Activated CD4-positive, alpha-beta T cell treated with anti-CD3 and anti-CD28 coated beads for 36 hours (primary cell): Measurements from ENCODE around the gene RXRG. TPM values are rescaled to one million over a fixed set of nuclear protein-coding genes. Genes with fewer than 3 reads are reported as not detected.

Experiments used
- ATAC-seq: fragments of 200-7000 bp; cut with Tn5 transposase; one replicate; pipeline ENCODE4 v1.10.0; 2021; ENCODE audit warnings: mild to moderate bottlenecking, moderate library complexity
- CTCF ChIA-PET: fragments of 350-600 bp; sonication (Branson Sonifier 250); formaldehyde crosslinking; loops from one replicate; lab custom pipeline; 2021; ENCODE audit warnings: antibody characterized with exemption; lab: Charles Lee
- POLR2A ChIA-PET: fragments of 350-600 bp; sonication (Branson Sonifier 250); formaldehyde crosslinking; loops from one replicate; lab custom pipeline; 2021; ENCODE audit warnings: antibody characterized with exemption, inconsistent platforms; lab: Charles Lee
- DNase-seq: peaks from one replicate; pipeline ENCODE4 v3.0.0-alpha.2; 2020
- H3K27ac Mint-ChIP-seq: one replicate; pipeline ENCODE4 v1.8.0; 2021; ENCODE audit warnings: mixed read lengths
- H3K27me3 Mint-ChIP-seq: one replicate; pipeline ENCODE4 v1.8.0; 2021; ENCODE audit warnings: mixed read lengths
- H3K36me3 Mint-ChIP-seq: one replicate; pipeline ENCODE4 v1.8.0; 2021; ENCODE audit warnings: low read depth, mixed read lengths
- H3K4me1 Mint-ChIP-seq: one replicate; pipeline ENCODE4 v1.8.0; 2021; ENCODE audit warnings: mixed read lengths
- H3K4me3 Mint-ChIP-seq: one replicate; pipeline ENCODE4 v1.8.0; 2021; ENCODE audit warnings: mild to moderate bottlenecking, moderate library complexity, mixed read lengths
- H3K9me3 Mint-ChIP-seq: one replicate; pipeline ENCODE4 v1.8.0; 2021; ENCODE audit warnings: low read depth, mixed read lengths
- intact Hi-C, 2 experiments: fragments of 100-400 bp; cut with DNase I in 1 of 2; cut with micrococcal nuclease in 1 of 2; formaldehyde crosslinking; loops; one replicate each; pipeline versions ENCODE4 v1.14.2 to v1.15.1; 2022 to 2024; cut with DNase I, micrococcal nuclease
- total RNA-seq, 2 experiments: library from RNA; stranded (reverse); gene quantifications; one replicate each; pipeline ENCODE4 v1.2.3, GENCODE V29; 2021

The RXRG gene
- total RNA-seq, 2 experiments from 2014 or later, result 0.16 TPM; not detected in 1

DNA sequence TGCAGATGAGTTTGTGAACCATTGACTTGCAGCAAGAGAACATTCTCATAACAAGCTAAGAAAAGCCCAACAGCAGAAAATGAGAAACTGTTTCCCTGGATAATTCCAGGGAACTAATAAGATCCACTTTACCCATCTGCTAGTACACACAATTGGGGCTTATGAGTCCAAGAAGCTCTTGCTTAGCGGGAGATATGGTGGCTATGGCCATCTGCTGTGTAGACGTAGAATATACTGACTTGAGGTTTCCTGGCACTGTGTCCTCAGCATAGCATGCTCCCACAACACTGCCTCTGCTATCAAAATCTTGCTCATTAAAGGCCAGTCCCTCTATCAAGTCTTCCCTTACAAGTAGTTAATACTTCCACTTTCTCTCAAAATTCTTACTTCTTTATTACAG is 6.8 kb upstream of the RXRG start:
- no peak for DNase-seq
- H3K9me3 Mint-ChIP-seq, result no peaks in the 10 kb centered on the region
- no peak overlapping the region for H3K4me3 Mint-ChIP-seq
- POLR2A ChIA-PET, result no interaction called here
- peaks cover 35% of the 10 kb centered on the region for H3K27me3 Mint-ChIP-seq
- H3K27ac Mint-ChIP-seq, result no peak overlapping the region
- intact Hi-C loops, result no loop called here
- H3K4me1 Mint-ChIP-seq, result no peaks in the 10 kb centered on the region
- no peaks in the 10 kb centered on the region for H3K36me3 Mint-ChIP-seq
- CTCF ChIA-PET, result interaction anchor here (0.6 to 1.8 kb wide), 4 partner anchors 9 to 83 kb away, joined by 3 to 5 read pairs (median 4); no protein-coding TSS in a partner anchor
- no peak for ATAC-seq

DNA sequence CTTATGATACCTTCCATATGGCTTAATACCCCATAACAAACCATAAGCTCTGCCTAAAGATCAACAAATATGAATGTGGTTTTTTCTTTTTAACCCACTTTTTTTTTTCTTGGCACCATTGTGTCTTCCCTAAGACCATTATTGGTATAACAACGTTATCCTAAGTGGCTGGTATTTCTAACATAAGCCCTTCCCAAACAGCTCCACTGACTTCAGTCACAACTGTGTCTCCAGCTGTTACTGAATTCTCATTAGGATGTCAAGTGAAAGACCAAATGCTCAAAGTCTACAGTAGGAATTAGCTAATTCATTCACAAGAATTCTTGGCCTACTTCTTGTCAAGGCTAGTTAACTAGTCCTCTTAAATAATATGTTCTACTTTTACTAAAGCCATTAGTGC is 4.2 kb upstream of the RXRG start:
- ATAC-seq (no peak), DNase-seq (no peak)
- intact Hi-C loops, result no loop called here
- H3K4me1 Mint-ChIP-seq, result no peaks in the 10 kb centered on the region
- no peaks in the 10 kb centered on the region for H3K36me3 Mint-ChIP-seq
- no peaks in the 10 kb centered on the region for H3K9me3 Mint-ChIP-seq
- ChIA-PET POLR2A (no interaction called here), CTCF (interaction anchor here (0.8 kb wide), 1 partner anchor 25 kb away, joined by 4 read pairs; no protein-coding TSS in a partner anchor)
- H3K27me3 Mint-ChIP-seq, result peaks cover 27% of the 10 kb centered on the region
- H3K4me3 Mint-ChIP-seq, result no peak overlapping the region
- H3K27ac Mint-ChIP-seq, result no peak overlapping the region

DNA sequence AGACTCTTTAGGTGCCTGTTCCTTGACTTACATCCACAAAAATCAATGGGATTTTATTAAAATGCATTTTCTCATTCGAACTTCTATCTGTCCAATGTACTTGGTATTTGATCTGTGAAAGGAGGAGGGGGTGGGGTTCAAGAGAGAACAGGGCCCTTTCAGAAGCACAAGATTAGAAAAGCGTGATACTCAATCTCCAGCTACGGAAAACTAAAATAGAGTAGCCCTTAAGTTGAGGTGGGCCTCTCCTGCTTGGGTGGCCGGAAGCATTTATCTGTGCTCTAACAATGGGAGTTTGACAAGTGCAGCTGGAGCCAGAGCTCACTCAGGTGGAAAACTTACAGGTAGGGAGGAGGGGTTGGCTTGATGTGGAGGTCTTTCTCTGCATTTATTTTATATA is 462 bp upstream of the RXRG start:
- CTCF ChIA-PET, result interaction anchor here (0.5 to 0.8 kb wide), 2 partner anchors 45 to 222 kb away, joined by 3 read pairs; no protein-coding TSS in a partner anchor
- H3K9me3 Mint-ChIP-seq, result no peaks in the 10 kb centered on the region
- intact Hi-C loops, result no loop called here

DNA sequence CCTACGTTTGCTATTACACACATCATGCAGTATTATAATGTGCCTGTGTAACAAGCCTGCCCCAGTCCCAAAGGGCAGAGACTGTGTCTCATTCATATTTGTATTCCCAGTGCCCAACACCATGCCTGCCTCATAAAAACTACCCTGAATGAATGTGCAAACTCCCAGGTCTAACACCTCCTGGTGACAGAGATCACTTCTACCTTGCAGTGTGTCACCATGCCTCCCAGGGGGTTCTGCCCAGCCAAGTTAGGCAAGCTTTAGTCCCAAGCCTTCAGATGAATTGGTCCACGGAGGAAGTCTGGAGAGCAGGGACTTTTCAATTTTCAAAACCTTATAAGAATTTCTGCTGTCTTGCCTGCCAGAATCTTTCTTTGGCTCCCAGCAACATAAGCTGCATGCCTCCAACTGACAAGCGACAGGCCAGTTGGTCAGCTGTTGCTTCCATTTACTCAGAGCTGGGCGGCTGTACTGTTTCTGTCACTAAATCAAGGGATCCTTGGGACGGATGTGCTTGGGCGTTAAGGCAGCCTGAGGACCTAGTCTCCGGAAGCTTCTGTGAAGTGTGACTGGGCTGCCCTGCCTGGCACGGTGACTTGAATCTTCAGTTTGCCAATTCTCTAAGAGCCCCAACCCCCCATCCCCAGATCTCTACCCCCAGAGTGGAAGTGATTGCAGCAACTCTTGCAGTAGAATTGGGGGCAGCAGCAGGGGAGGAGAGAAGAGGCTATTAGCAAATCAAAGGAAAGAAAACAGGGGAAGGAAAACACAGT is 1.2 kb downstream of the RXRG start:
- Mint-ChIP-seq H3K4me1 (no peaks in the 10 kb centered on the region), H3K27me3 (peaks cover 27% of the 10 kb centered on the region), H3K9me3 (no peaks in the 10 kb centered on the region), H3K27ac (no peak overlapping the region), H3K4me3 (no peak overlapping the region), H3K36me3 (no peaks in the 10 kb centered on the region)
- ATAC-seq (peak; percentile 60), DNase-seq (peak; percentile 28)
- intact Hi-C loops, result no loop called here
- CTCF ChIA-PET, result interaction anchor here (0.8 kb wide), 1 partner anchor 51 kb away, joined by 3 read pairs; no protein-coding TSS in a partner anchor
- POLR2A ChIA-PET, result no interaction called here

More for the DNA sequence above, 462 bp upstream of the RXRG start:
- no peak overlapping the region for H3K4me3 Mint-ChIP-seq
- ATAC-seq (no peak), DNase-seq (no peak)
- H3K27ac Mint-ChIP-seq, result no peak overlapping the region
- peaks cover 32% of the 10 kb centered on the region for H3K27me3 Mint-ChIP-seq
- POLR2A ChIA-PET, result no interaction called here
- no peaks in the 10 kb centered on the region for H3K4me1 Mint-ChIP-seq
- H3K36me3 Mint-ChIP-seq, result no peaks in the 10 kb centered on the region

DNA sequence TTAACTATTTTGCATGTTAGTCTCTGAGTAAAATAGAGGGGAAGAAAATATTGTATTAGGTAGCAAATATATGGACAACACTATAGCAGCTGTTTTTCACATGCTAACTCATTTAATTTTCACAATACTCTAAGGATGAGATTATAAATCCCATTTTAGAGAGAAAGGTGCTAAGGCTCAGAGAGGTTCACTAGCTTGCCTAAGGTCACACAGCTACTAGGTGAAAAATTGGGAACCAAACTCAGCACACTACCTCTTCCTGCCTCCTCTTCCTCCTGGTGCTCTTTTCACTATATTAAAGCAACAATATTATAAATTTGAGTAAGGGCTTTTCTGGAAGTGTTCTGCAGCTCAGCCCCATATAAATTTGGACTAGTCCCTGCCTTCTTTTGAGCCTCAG is 2.3 kb downstream of the RXRG start:
- CTCF ChIA-PET, result interaction anchor here (1.0 kb wide), 1 partner anchor 150 kb away, joined by 3 read pairs; no protein-coding TSS in a partner anchor

DNA sequence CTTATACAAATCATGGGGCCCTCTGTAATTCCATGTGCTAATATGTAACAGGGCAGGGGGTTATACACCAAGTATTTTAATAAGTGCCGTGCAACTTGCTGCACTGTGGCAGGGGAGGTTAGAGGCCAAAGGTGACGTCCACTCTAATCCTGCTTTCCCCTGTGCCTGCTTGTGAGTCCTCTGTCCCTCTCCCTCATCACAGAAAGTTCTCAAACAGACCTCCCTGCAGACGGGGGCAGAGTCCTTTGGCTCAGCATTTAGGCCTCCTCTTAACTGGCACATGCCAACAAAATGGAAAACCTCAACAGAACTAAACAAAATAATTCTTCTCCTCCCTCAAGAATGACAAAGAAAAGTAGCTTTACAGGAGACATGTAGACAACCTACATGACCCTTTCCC is 2.9 kb downstream of the RXRG start:
- no peak for ATAC-seq
- intact Hi-C loops, result no loop called here
- Mint-ChIP-seq H3K9me3 (no peaks in the 10 kb centered on the region), H3K36me3 (no peaks in the 10 kb centered on the region), H3K4me3 (no peak overlapping the region), H3K4me1 (no peaks in the 10 kb centered on the region), H3K27ac (no peak overlapping the region), H3K27me3 (peaks cover 18% of the 10 kb centered on the region)
- DNase-seq, result no peak
- POLR2A ChIA-PET, result no interaction called here
- CTCF ChIA-PET, result interaction anchor here (0.6 kb wide), 1 partner anchor 11 kb away, joined by 3 read pairs; no protein-coding TSS in a partner anchor

More for the DNA sequence above, 2.3 kb downstream of the RXRG start:
- ATAC-seq (no peak), DNase-seq (no peak)
- POLR2A ChIA-PET, result no interaction called here
- Mint-ChIP-seq H3K27ac (no peak overlapping the region), H3K36me3 (no peaks in the 10 kb centered on the region), H3K9me3 (no peaks in the 10 kb centered on the region), H3K4me3 (no peak overlapping the region), H3K27me3 (peaks cover 21% of the 10 kb centered on the region), H3K4me1 (no peaks in the 10 kb centered on the region)
- intact Hi-C loops, result no loop called here

DNA sequence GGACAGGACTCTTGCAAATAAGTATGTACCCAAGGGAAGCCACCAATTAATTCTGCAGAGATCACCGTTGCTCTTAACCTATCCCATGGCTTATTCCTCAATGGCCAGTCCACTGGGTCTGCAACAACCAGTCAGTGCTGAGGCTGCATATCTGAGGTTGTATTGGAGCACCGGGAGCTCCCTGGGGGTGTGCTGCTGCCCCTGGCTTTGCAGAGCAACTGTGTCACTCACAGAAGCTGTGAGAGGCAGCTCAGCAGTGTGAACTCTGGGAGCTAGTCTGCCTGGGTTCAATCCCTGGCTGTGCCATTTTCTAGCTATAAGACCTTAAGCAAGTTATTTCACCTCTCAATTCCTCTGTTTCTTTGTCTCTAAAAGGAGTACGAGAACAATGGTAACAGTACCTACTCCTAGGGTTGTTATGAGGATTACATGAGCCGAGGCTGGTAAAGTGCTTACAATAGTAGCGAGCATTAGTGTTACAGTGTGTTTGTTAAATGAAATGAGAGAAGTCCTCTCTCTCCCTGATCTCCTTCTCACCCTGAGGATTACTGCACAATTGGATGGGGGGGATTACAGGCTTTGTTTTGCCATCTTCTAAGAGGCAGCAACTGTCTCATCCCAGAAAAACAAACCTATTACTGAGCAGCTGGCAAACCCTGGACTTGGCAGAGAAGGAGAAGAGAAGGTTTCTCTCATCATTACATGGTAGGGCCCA is 3.6 kb downstream of the RXRG start:
- no peak for ATAC-seq
- CTCF ChIA-PET, result interaction anchor here (1.1 kb wide), 2 partner anchors 49 to 71 kb away, joined by 3 read pairs; no protein-coding TSS in a partner anchor
- POLR2A ChIA-PET, result no interaction called here

DNA sequence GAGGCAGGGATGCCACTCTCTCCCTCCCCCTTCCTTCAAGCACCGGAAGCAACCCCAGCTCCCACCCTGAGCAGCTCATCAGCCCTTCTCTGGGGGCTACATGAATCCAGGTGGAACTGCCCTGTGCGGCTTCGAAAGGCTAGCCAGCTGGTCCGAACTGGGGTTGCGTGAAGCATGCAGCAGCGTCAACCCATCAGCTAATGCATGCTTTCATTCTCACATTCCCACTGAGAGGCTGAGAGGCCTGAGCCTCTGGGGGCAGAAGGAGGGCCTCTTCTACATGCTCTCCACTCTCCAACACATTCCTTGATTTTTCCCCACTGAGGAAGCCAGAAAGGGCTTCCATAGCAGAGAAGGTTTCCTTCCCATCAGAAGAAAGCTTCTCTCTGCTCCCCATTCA is 5.6 kb downstream of the RXRG start:
- H3K27ac Mint-ChIP-seq, result no peak overlapping the region
- no peak for ATAC-seq
- CTCF ChIA-PET, result no interaction called here

More for the DNA sequence above, 3.6 kb downstream of the RXRG start:
- Mint-ChIP-seq H3K4me1 (no peaks in the 10 kb centered on the region), H3K4me3 (no peak overlapping the region), H3K36me3 (no peaks in the 10 kb centered on the region), H3K9me3 (no peaks in the 10 kb centered on the region), H3K27ac (no peak overlapping the region), H3K27me3 (peaks cover 15% of the 10 kb centered on the region)
- no peak for DNase-seq
- intact Hi-C loops, result no loop called here

DNA sequence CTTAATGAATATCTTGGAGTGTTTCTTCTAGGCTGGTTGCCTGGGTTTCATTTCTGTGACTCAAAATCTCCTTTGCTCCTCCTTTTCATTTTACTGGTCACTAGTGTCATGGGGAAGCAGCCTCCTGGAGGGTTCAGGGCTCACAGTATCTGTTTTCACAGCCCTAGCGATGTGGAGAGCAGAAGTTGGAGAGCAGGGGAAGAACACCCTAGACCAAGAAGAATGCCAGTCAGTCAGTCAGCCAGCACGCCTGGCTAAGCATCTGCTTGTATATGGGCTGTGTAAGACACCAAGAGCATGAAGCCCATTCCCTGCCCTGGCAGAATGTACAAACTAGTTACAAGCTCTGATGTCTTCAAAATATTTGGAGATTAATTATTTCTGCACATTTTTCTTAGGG is 7.9 kb downstream of the RXRG start:
- Mint-ChIP-seq H3K27ac (no peak overlapping the region), H3K27me3 (peaks cover 14% of the 10 kb centered on the region), H3K4me1 (no peaks in the 10 kb centered on the region), H3K4me3 (no peak overlapping the region), H3K9me3 (no peaks in the 10 kb centered on the region), H3K36me3 (no peaks in the 10 kb centered on the region)
- intact Hi-C loops, result no loop called here
- ATAC-seq (no peak), DNase-seq (no peak)
- POLR2A ChIA-PET, result no interaction called here
- CTCF ChIA-PET, result no interaction called here

More for the DNA sequence above, 5.6 kb downstream of the RXRG start:
- no peak overlapping the region for H3K4me3 Mint-ChIP-seq
- H3K9me3 Mint-ChIP-seq, result no peaks in the 10 kb centered on the region
- peaks cover 17% of the 10 kb centered on the region for H3K27me3 Mint-ChIP-seq
- H3K4me1 Mint-ChIP-seq, result no peaks in the 10 kb centered on the region
- H3K36me3 Mint-ChIP-seq, result no peaks in the 10 kb centered on the region
- DNase-seq, result no peak
- intact Hi-C loops, result no loop called here
- POLR2A ChIA-PET, result no interaction called here

DNA sequence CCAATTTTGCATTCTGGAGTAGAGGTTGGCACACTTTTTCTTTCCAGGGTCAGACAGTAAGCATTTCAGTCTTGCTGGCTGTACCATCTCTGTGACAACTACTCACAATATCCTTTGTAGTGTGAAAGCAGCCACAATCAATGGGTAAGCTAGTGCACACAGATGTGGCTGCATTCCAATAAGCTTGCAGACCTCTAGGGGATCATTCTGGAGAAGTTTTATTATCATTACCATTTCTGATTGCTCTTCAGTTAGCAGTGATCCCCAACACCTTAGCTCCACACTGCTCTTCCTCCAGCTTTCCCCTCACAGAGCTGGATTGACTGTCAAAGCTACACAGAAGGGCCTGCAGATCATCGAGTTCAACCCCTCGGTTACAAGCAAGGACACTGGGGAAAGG is 9.1 kb downstream of the RXRG start:
- Mint-ChIP-seq H3K9me3 (no peaks in the 10 kb centered on the region), H3K4me1 (peaks cover 6% of the 10 kb centered on the region), H3K27ac (no peak overlapping the region), H3K36me3 (no peaks in the 10 kb centered on the region), H3K27me3 (peaks cover 10% of the 10 kb centered on the region), H3K4me3 (no peak overlapping the region)
- DNase-seq, result no peak
- intact Hi-C loops, result no loop called here
- ChIA-PET POLR2A (no interaction called here), CTCF (interaction anchor here (0.7 to 1.1 kb wide), 2 partner anchors 18 to 69 kb away, joined by 3 read pairs; no protein-coding TSS in a partner anchor)
- ATAC-seq, result no peak

DNA sequence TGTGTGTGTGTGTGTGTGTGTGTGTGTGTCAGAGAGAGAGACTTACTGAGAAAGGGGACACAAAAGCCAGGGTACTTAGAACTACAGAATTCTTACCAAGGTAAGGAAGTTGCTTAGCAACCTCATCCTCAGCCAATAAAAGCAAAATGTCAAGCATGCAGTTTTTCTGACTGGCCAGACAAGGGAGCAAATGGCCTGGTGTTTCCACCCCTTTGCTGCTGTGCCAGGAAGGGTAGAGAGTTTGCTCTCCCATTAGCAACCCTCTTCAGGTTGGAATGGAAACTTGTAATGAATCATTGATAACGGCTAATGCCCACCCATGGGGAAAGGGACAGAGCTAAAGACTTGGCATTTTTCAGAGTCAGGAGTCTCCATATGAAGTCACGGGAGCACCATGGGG is 10.6 kb downstream of the RXRG start:
- CTCF ChIA-PET, result interaction anchor here (0.6 kb wide), 1 partner anchor 41 kb away, joined by 3 read pairs; no protein-coding TSS in a partner anchor
- Mint-ChIP-seq H3K9me3 (no peaks in the 10 kb centered on the region), H3K27ac (no peak overlapping the region), H3K4me1 (peaks cover 6% of the 10 kb centered on the region), H3K36me3 (no peaks in the 10 kb centered on the region), H3K4me3 (no peak overlapping the region), H3K27me3 (peaks cover 6% of the 10 kb centered on the region)
- intact Hi-C loops, result no loop called here
- ATAC-seq, result no peak
- POLR2A ChIA-PET, result no interaction called here
- no peak for DNase-seq
